PFSK-1 (cell line): ENCODE measurements around the gene MRPL4.

Source experiments
- FOXP2 ChIP-seq: optimal IDR thresholded peaks from 2 replicates; pipeline ENCODE3; 2011; ENCODE audit warnings: borderline replicate concordance, control low read depth, inconsistent platforms; ENCODE audit not compliant: insufficient read depth; ENCODE audit errors: extremely low read length, extremely low read depth
- POLR2AphosphoS5 ChIP-seq: IDR thresholded peaks from 2 replicates; pipeline ENCODE4 v1.6.1; 2012; ENCODE audit warnings: low read depth, mild to moderate bottlenecking, control low read depth, low read length, moderate library complexity
- SIN3A ChIP-seq: IDR thresholded peaks from 2 replicates; pipeline ENCODE4 v1.6.1; 2012; ENCODE audit warnings: mild to moderate bottlenecking, low read length, moderate library complexity, borderline replicate concordance; ENCODE audit not compliant: insufficient read depth
- TAF1 ChIP-seq: IDR thresholded peaks from 2 replicates; pipeline ENCODE4 v1.6.1; 2012; ENCODE audit warnings: low read length, control low read depth, borderline replicate concordance; ENCODE audit not compliant: insufficient read depth
- TF ChIP-seq, protein P1 (sequence below), 2 experiments: IDR thresholded peaks; 2 replicates each; pipeline versions ENCODE4 v1.6.1 to v1.8.0; 2011 to 2012; ENCODE audit warnings: low read depth in 2 of 2, low read length in 2 of 2, control low read depth in 1 of 2, inconsistent platforms in 1 of 2, mild to moderate bottlenecking in 1 of 2, moderate library complexity in 1 of 2; ENCODE audit not compliant: insufficient read depth in 1 of 2

GRCh38 chr19:10219678-10220077, 32.3 kb upstream of the MRPL4 start:
- TF ChIP-seq POLR2AphosphoS5 (no peak), SIN3A (no peak), TAF1 (no peak), FOXP2 (no peak)
- TF ChIP-seq, protein P1, sequence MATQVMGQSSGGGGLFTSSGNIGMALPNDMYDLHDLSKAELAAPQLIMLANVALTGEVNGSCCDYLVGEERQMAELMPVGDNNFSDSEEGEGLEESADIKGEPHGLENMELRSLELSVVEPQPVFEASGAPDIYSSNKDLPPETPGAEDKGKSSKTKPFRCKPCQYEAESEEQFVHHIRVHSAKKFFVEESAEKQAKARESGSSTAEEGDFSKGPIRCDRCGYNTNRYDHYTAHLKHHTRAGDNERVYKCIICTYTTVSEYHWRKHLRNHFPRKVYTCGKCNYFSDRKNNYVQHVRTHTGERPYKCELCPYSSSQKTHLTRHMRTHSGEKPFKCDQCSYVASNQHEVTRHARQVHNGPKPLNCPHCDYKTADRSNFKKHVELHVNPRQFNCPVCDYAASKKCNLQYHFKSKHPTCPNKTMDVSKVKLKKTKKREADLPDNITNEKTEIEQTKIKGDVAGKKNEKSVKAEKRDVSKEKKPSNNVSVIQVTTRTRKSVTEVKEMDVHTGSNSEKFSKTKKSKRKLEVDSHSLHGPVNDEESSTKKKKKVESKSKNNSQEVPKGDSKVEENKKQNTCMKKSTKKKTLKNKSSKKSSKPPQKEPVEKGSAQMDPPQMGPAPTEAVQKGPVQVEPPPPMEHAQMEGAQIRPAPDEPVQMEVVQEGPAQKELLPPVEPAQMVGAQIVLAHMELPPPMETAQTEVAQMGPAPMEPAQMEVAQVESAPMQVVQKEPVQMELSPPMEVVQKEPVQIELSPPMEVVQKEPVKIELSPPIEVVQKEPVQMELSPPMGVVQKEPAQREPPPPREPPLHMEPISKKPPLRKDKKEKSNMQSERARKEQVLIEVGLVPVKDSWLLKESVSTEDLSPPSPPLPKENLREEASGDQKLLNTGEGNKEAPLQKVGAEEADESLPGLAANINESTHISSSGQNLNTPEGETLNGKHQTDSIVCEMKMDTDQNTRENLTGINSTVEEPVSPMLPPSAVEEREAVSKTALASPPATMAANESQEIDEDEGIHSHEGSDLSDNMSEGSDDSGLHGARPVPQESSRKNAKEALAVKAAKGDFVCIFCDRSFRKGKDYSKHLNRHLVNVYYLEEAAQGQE (IDR thresholded peaks at IDR 0.05; ENCODE audit: insufficient read depth in 1 of 2, low read depth in 2 of 2, low read length in 2 of 2) = no peak
